ENCODE data around the gene AK5.

Gene AK5

GRCh38 chr1:77430966-77431690, 149.3 kb downstream of the AK5 start:
- DNase-seq (ENCODE audit: low read depth in 1 of 2, low spot score in 1 of 2): no peak

GRCh38 chr1:77433934-77434333, 152.1 kb downstream of the AK5 start:
- no peak for DNase-seq (ENCODE audit: low read depth in 1 of 2, low spot score in 1 of 2)

- no peak for DNase-seq (ENCODE audit: low read depth in 1 of 2, low spot score in 1 of 2)
These were observed 153.1 kb downstream of the AK5 start for GRCh38 chr1:77434967-77435366.

GRCh38 chr1:77438236-77438913, 156.6 kb downstream of the AK5 start:
- no peak for DNase-seq (ENCODE audit: low read depth in 1 of 2, low spot score in 1 of 2)

- DNase-seq (ENCODE audit: low read depth in 1 of 2, low spot score in 1 of 2): no peak
These were observed 165.2 kb downstream of the AK5 start for GRCh38 chr1:77446841-77447555.

- no peak for DNase-seq (ENCODE audit: low read depth in 1 of 2, low spot score in 1 of 2)
These were observed 165.8 kb downstream of the AK5 start for GRCh38 chr1:77447669-77448068.

GRCh38 chr1:77459881-77460280, 178.1 kb downstream of the AK5 start:
- DNase-seq (ENCODE audit: low read depth in 1 of 2, low spot score in 1 of 2): no peak

- no peak for DNase-seq (ENCODE audit: low read depth in 1 of 2, low spot score in 1 of 2)
These were observed 179.9 kb downstream of the AK5 start for GRCh38 chr1:77461691-77462090.

GRCh38 chr1:77463216-77463615, 181.4 kb downstream of the AK5 start:
- DNase-seq (ENCODE audit: low read depth in 1 of 2, low spot score in 1 of 2): no peak

- no peak for DNase-seq (ENCODE audit: low read depth in 1 of 2, low spot score in 1 of 2)
These were observed 183.3 kb downstream of the AK5 start for GRCh38 chr1:77465139-77465538.

GRCh38 chr1:77465922-77466321, 184.1 kb downstream of the AK5 start:
- no peak for DNase-seq (ENCODE audit: low read depth in 1 of 2, low spot score in 1 of 2)

- DNase-seq (ENCODE audit: low read depth in 1 of 2, low spot score in 1 of 2): no peak
These were observed 185.3 kb downstream of the AK5 start for GRCh38 chr1:77467021-77467595.

- no peak for DNase-seq (ENCODE audit: low read depth in 1 of 2, low spot score in 1 of 2)
These were observed 185.9 kb downstream of the AK5 start for GRCh38 chr1:77467741-77468140.

- DNase-seq (ENCODE audit: low read depth in 1 of 2, low spot score in 1 of 2): no peak
These were observed 186.6 kb downstream of the AK5 start for GRCh38 chr1:77468257-77468948.

GRCh38 chr1:77468949-77469710, 187.3 kb downstream of the AK5 start:
- DNase-seq (ENCODE audit: low read depth in 1 of 2, low spot score in 1 of 2): no peak

- DNase-seq (ENCODE audit: low read depth in 1 of 2, low spot score in 1 of 2): no peak
These were observed 189.9 kb downstream of the AK5 start for GRCh38 chr1:77471691-77472090.

GRCh38 chr1:77473690-77474089, 191.9 kb downstream of the AK5 start:
- DNase-seq (ENCODE audit: low read depth in 1 of 2, low spot score in 1 of 2): no peak

GRCh38 chr1:77475641-77476040, 193.8 kb downstream of the AK5 start:
- DNase-seq (ENCODE audit: low read depth in 1 of 2, low spot score in 1 of 2): no peak

GRCh38 chr1:77476475-77476874, 194.7 kb downstream of the AK5 start:
- no peak for DNase-seq (ENCODE audit: low read depth in 1 of 2, low spot score in 1 of 2)

- DNase-seq (ENCODE audit: low read depth in 1 of 2, low spot score in 1 of 2): no peak
These were observed 202.5 kb downstream of the AK5 start for GRCh38 chr1:77484334-77484733.

- no peak for DNase-seq (ENCODE audit: low read depth in 1 of 2, low spot score in 1 of 2)
These were observed 203.1 kb downstream of the AK5 start for GRCh38 chr1:77484926-77485325.
